GM18505 (cell line): ENCODE results near the gene NEUROD4.

Source experiments
- ATAC-seq: cut with Tn5 transposase; IDR thresholded peaks from one replicate; pipeline ENCODE4 v1.9.1; 2021; ENCODE audit not compliant: unreplicated experiment
- POLR2A ChIP-seq: IDR thresholded peaks from 4 replicates; pipeline ENCODE4 v1.6.1; 2011; ENCODE audit warnings: borderline replicate concordance; ENCODE audit not compliant: insufficient read depth, insufficient read length; ENCODE audit errors: extremely low read depth

Gene NEUROD4

GRCh38 chr12:55034218-55034617 is 14.4 kb downstream of the NEUROD4 start:
- ATAC-seq, result no peak
- no peak for TF ChIP-seq POLR2A

GRCh38 chr12:55036326-55037115 is 16.7 kb downstream of the NEUROD4 start:
- TF ChIP-seq POLR2A, result no peak
- no peak for ATAC-seq

- no peak for TF ChIP-seq POLR2A
- no peak for ATAC-seq
These were observed 17.7 kb downstream of the NEUROD4 start for GRCh38 chr12:55037351-55037987.

- TF ChIP-seq POLR2A, result no peak
- ATAC-seq, result no peak
These were observed 19.9 kb downstream of the NEUROD4 start for GRCh38 chr12:55039395-55040354.

GRCh38 chr12:55041345-55042055 is 21.7 kb downstream of the NEUROD4 start:
- TF ChIP-seq POLR2A, result no peak
- ATAC-seq, result no peak

GRCh38 chr12:55043542-55043941 is 23.8 kb downstream of the NEUROD4 start:
- ATAC-seq, result no peak
- no peak for TF ChIP-seq POLR2A

GRCh38 chr12:55044135-55044534 is 24.4 kb downstream of the NEUROD4 start:
- ATAC-seq, result no peak
- no peak for TF ChIP-seq POLR2A

- ATAC-seq, result no peak
- TF ChIP-seq POLR2A, result no peak
These were observed 29.9 kb downstream of the NEUROD4 start for GRCh38 chr12:55049676-55050075.

- ATAC-seq, result no peak
These were observed 31.6 kb downstream of the NEUROD4 start for GRCh38 chr12:55051197-55051947.

GRCh38 chr12:55057481-55057880 is 37.7 kb downstream of the NEUROD4 start:
- no peak for ATAC-seq
- TF ChIP-seq POLR2A, result no peak

More at GRCh38 chr12:55051197-55051947, 31.6 kb downstream of the NEUROD4 start:
- TF ChIP-seq POLR2A, result no peak

GRCh38 chr12:55058082-55058481 is 38.3 kb downstream of the NEUROD4 start:
- ATAC-seq, result no peak
- TF ChIP-seq POLR2A, result no peak

GRCh38 chr12:55058776-55059175 is 39.0 kb downstream of the NEUROD4 start:
- no peak for TF ChIP-seq POLR2A
- no peak for ATAC-seq
